K562 (cell line): ENCODE data around the gene C17orf114. TPM values are rescaled to one million over a fixed set of nuclear protein-coding genes. Genes with fewer than 3 reads are reported as not detected.

Experiments used
- polyA plus RNA-seq, 8 experiments: library from polyadenylated mRNA; depleted of rRNA in 4 of 8; stranded (reverse) in 5 of 8; unstranded in 3 of 8; fragments of >200 nt; fragmentation: Nextera tagmentation in 2 of 8; fragmentation: Illumina TruSeq in 1 of 8; extraction: Ambion mirVana in 2 of 8; extraction: Trizol in 1 of 8; gene quantifications; 2 replicates each; pipeline versions ENCODE4 v1.2.1 to v1.2.3, GENCODE V29; 2011 to 2014; ENCODE audit warnings: inconsistent platforms in 1 of 8, missing spikeins in 1 of 8
- total RNA-seq, 7 experiments: library from RNA; depleted of rRNA in 6 of 7; stranded (reverse); fragments of >200 nt in 6 of 7; fragmentation: Illumina TruSeq in 2 of 7; extraction: Trizol in 2 of 7; gene quantifications; 2 replicates each; pipeline versions ENCODE4 v1.2.1 to v1.2.3, GENCODE V29; 2011 to 2021; ENCODE audit warnings: low replicate concordance in 1 of 7
- TF ChIP-seq, protein P1 (sequence below), 3 experiments: fragments of 200-800 bp in 1 of 3; fragments of 250-450 bp in 1 of 3; fragments of 450-650 bp in 1 of 3; sonication (Bioruptor Pico) in 1 of 3; sonication (Bioruptor generic) in 1 of 3; formaldehyde crosslinking in 1 of 3; IDR thresholded peaks; 2 replicates each; pipeline versions ENCODE4 v1.6.1 to v1.8.0; 2016 to 2022; ENCODE audit warnings: mild to moderate bottlenecking in 2 of 3, missing genetic modification characterization in 2 of 3, missing compliant biosample characterization in 1 of 3, moderate library complexity in 1 of 3

The C17orf114 gene

DNA sequence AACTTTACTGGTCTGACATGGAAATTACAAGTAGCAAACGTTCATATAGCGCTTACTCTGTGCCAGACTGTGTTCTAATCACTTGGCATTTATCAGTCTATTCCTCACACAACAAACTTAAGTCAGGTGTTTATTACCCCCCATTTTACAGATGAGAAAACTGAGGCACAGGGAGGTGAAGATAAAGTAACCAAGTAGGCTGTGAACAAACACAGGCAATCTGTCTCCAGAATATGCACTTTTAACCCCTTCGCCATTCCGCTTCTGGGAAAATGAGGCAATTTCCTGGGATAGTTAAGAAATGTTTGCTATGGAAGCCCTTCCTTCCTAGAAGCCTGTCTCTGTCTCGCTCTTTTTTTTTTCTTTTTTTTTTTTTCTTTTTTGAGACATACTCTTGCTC is 50.2 kb downstream of the C17orf114 start (continued):
- TF ChIP-seq, protein P1, sequence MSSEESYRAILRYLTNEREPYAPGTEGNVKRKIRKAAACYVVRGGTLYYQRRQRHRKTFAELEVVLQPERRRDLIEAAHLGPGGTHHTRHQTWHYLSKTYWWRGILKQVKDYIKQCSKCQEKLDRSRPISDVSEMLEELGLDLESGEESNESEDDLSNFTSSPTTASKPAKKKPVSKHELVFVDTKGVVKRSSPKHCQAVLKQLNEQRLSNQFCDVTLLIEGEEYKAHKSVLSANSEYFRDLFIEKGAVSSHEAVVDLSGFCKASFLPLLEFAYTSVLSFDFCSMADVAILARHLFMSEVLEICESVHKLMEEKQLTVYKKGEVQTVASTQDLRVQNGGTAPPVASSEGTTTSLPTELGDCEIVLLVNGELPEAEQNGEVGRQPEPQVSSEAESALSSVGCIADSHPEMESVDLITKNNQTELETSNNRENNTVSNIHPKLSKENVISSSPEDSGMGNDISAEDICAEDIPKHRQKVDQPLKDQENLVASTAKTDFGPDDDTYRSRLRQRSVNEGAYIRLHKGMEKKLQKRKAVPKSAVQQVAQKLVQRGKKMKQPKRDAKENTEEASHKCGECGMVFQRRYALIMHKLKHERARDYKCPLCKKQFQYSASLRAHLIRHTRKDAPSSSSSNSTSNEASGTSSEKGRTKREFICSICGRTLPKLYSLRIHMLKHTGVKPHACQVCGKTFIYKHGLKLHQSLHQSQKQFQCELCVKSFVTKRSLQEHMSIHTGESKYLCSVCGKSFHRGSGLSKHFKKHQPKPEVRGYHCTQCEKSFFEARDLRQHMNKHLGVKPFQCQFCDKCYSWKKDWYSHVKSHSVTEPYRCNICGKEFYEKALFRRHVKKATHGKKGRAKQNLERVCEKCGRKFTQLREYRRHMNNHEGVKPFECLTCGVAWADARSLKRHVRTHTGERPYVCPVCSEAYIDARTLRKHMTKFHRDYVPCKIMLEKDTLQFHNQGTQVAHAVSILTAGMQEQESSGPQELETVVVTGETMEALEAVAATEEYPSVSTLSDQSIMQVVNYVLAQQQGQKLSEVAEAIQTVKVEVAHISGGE (CRISPR knock-in tag; IDR thresholded peaks at IDR 0.05), result no peak

Other genes with a start within 250 kb of the C17orf114 start
Only the 7 nearest of the 27 such genes appear.
- 0.05 TPM in 1 of 2 replicates, not detected in the other for gene CXCL16, start 62.4 kb downstream of the C17orf114 start, total RNA-seq (2014; rRNA removed)
- gene CXCL16, start 62.4 kb downstream of the C17orf114 start, total RNA-seq (2014; rRNA removed; fragmentation: Illumina TruSeq; extraction: Trizol), result not detected in 2 replicates
- gene CXCL16, start 62.4 kb downstream of the C17orf114 start, total RNA-seq (2015; rRNA removed; fragmentation: Illumina TruSeq; extraction: Trizol), result 0.22 TPM in 1 of 2 replicates, not detected in the other
- 0.25 and 0.55 TPM in 2 replicates for gene CXCL16, start 62.4 kb downstream of the C17orf114 start, total RNA-seq (2021)
- 0.24 and 0.30 TPM in 2 replicates for gene CXCL16, start 62.4 kb downstream of the C17orf114 start, polyA plus RNA-seq (2011; rRNA removed)
- 0.10 and 0.26 TPM in 2 replicates for gene CXCL16, start 62.4 kb downstream of the C17orf114 start, polyA plus RNA-seq (2014; fragmentation: Illumina TruSeq; extraction: Trizol)
- gene CXCL16, start 62.4 kb downstream of the C17orf114 start, polyA plus RNA-seq (2014; fragmentation: Nextera tagmentation; extraction: Ambion mirVana), result under 1 TPM in 1 of 2 experiments, not detected in 1; 0.07 TPM
- 0.68 TPM in 1 of 2 replicates, not detected in the other for gene CXCL16, start 62.4 kb downstream of the C17orf114 start, polyA plus RNA-seq (2014; rRNA removed)
- not detected in 2 replicates for gene TM4SF5, start 30.4 kb downstream of the C17orf114 start, total RNA-seq (2014; rRNA removed)
- gene TM4SF5, start 30.4 kb downstream of the C17orf114 start, total RNA-seq (2014; rRNA removed; fragmentation: Illumina TruSeq; extraction: Trizol), result not detected in 2 replicates
- gene TM4SF5, start 30.4 kb downstream of the C17orf114 start, total RNA-seq (2015; rRNA removed; fragmentation: Illumina TruSeq; extraction: Trizol), result not detected in 2 replicates
- gene TM4SF5, start 30.4 kb downstream of the C17orf114 start, total RNA-seq (2021), result not detected in 2 replicates
- not detected in 2 replicates for gene TM4SF5, start 30.4 kb downstream of the C17orf114 start, polyA plus RNA-seq (2011; rRNA removed)
- gene TM4SF5, start 30.4 kb downstream of the C17orf114 start, polyA plus RNA-seq (2014; fragmentation: Illumina TruSeq; extraction: Trizol), result not detected in 2 replicates
- not detected for gene TM4SF5, start 30.4 kb downstream of the C17orf114 start, polyA plus RNA-seq (2014; fragmentation: Nextera tagmentation; extraction: Ambion mirVana)
- gene TM4SF5, start 30.4 kb downstream of the C17orf114 start, polyA plus RNA-seq (2014; rRNA removed), result not detected in 2 replicates
- gene VMO1, start 16.0 kb downstream of the C17orf114 start, total RNA-seq (2014; rRNA removed), result 0.41 TPM in 1 of 2 replicates, not detected in the other
- not detected in 2 replicates for gene VMO1, start 16.0 kb downstream of the C17orf114 start, total RNA-seq (2014; rRNA removed; fragmentation: Illumina TruSeq; extraction: Trizol)
- not detected in 2 replicates for gene VMO1, start 16.0 kb downstream of the C17orf114 start, total RNA-seq (2015; rRNA removed; fragmentation: Illumina TruSeq; extraction: Trizol)
- gene VMO1, start 16.0 kb downstream of the C17orf114 start, total RNA-seq (2021), result 0.31 TPM in 1 of 2 replicates, not detected in the other
- not detected in 2 replicates for gene VMO1, start 16.0 kb downstream of the C17orf114 start, polyA plus RNA-seq (2011; rRNA removed)
- gene VMO1, start 16.0 kb downstream of the C17orf114 start, polyA plus RNA-seq (2014; fragmentation: Illumina TruSeq; extraction: Trizol), result not detected in 2 replicates
- not detected for gene VMO1, start 16.0 kb downstream of the C17orf114 start, polyA plus RNA-seq (2014; fragmentation: Nextera tagmentation; extraction: Ambion mirVana)
- not detected in 2 replicates for gene VMO1, start 16.0 kb downstream of the C17orf114 start, polyA plus RNA-seq (2014; rRNA removed)
- not detected in 2 replicates for gene GLTPD2, start 13.4 kb downstream of the C17orf114 start, total RNA-seq (2014; rRNA removed)
- gene GLTPD2, start 13.4 kb downstream of the C17orf114 start, total RNA-seq (2014; rRNA removed; fragmentation: Illumina TruSeq; extraction: Trizol), result not detected in 2 replicates
- gene GLTPD2, start 13.4 kb downstream of the C17orf114 start, total RNA-seq (2015; rRNA removed; fragmentation: Illumina TruSeq; extraction: Trizol), result not detected in 2 replicates
- not detected in 2 replicates for gene GLTPD2, start 13.4 kb downstream of the C17orf114 start, total RNA-seq (2021)
- not detected in 2 replicates for gene GLTPD2, start 13.4 kb downstream of the C17orf114 start, polyA plus RNA-seq (2011; rRNA removed)
- gene GLTPD2, start 13.4 kb downstream of the C17orf114 start, polyA plus RNA-seq (2014; fragmentation: Illumina TruSeq; extraction: Trizol), result not detected in 2 replicates
- gene GLTPD2, start 13.4 kb downstream of the C17orf114 start, polyA plus RNA-seq (2014; fragmentation: Nextera tagmentation; extraction: Ambion mirVana), result not detected
- gene GLTPD2, start 13.4 kb downstream of the C17orf114 start, polyA plus RNA-seq (2014; rRNA removed), result not detected in 2 replicates
- gene PSMB6, start 6.2 kb downstream of the C17orf114 start, total RNA-seq (2014; rRNA removed), result 209 and 307 TPM in 2 replicates
- 132 and 163 TPM in 2 replicates for gene PSMB6, start 6.2 kb downstream of the C17orf114 start, total RNA-seq (2014; rRNA removed; fragmentation: Illumina TruSeq; extraction: Trizol)
- 196 and 197 TPM in 2 replicates for gene PSMB6, start 6.2 kb downstream of the C17orf114 start, total RNA-seq (2015; rRNA removed; fragmentation: Illumina TruSeq; extraction: Trizol)
- 153 and 159 TPM in 2 replicates for gene PSMB6, start 6.2 kb downstream of the C17orf114 start, total RNA-seq (2021)
- 185 TPM in 2 replicates for gene PSMB6, start 6.2 kb downstream of the C17orf114 start, polyA plus RNA-seq (2011; rRNA removed)
- gene PSMB6, start 6.2 kb downstream of the C17orf114 start, polyA plus RNA-seq (2014; fragmentation: Illumina TruSeq; extraction: Trizol), result 245 and 270 TPM in 2 replicates
- 100 to 1,000 TPM; 345 to 553 TPM for gene PSMB6, start 6.2 kb downstream of the C17orf114 start, polyA plus RNA-seq (2014; fragmentation: Nextera tagmentation; extraction: Ambion mirVana)
- 184 and 265 TPM in 2 replicates for gene PSMB6, start 6.2 kb downstream of the C17orf114 start, polyA plus RNA-seq (2014; rRNA removed)
- 4.2 and 6.9 TPM in 2 replicates for gene PLD2, start 4.8 kb upstream of the C17orf114 start, total RNA-seq (2014; rRNA removed)
- 2.0 and 2.7 TPM in 2 replicates for gene PLD2, start 4.8 kb upstream of the C17orf114 start, total RNA-seq (2014; rRNA removed; fragmentation: Illumina TruSeq; extraction: Trizol)
- 2.9 and 3.4 TPM in 2 replicates for gene PLD2, start 4.8 kb upstream of the C17orf114 start, total RNA-seq (2015; rRNA removed; fragmentation: Illumina TruSeq; extraction: Trizol)
- 6.7 and 7.5 TPM in 2 replicates for gene PLD2, start 4.8 kb upstream of the C17orf114 start, total RNA-seq (2021)
- 3.2 and 4.9 TPM in 2 replicates for gene PLD2, start 4.8 kb upstream of the C17orf114 start, polyA plus RNA-seq (2011; rRNA removed)
- gene PLD2, start 4.8 kb upstream of the C17orf114 start, polyA plus RNA-seq (2014; fragmentation: Illumina TruSeq; extraction: Trizol), result 3.3 and 4.8 TPM in 2 replicates
- gene PLD2, start 4.8 kb upstream of the C17orf114 start, polyA plus RNA-seq (2014; fragmentation: Nextera tagmentation; extraction: Ambion mirVana), result under 1 TPM; 0.20 to 0.27 TPM
- gene PLD2, start 4.8 kb upstream of the C17orf114 start, polyA plus RNA-seq (2014; rRNA removed), result 3.7 and 5.2 TPM in 2 replicates
- 14.1 and 17.2 TPM in 2 replicates for gene MINK1, start 31.0 kb upstream of the C17orf114 start, total RNA-seq (2014; rRNA removed)
- 12.3 and 14.9 TPM in 2 replicates for gene MINK1, start 31.0 kb upstream of the C17orf114 start, total RNA-seq (2014; rRNA removed; fragmentation: Illumina TruSeq; extraction: Trizol)
- 10.9 and 11.0 TPM in 2 replicates for gene MINK1, start 31.0 kb upstream of the C17orf114 start, total RNA-seq (2015; rRNA removed; fragmentation: Illumina TruSeq; extraction: Trizol)
- gene MINK1, start 31.0 kb upstream of the C17orf114 start, total RNA-seq (2021), result 43.3 and 54.2 TPM in 2 replicates
- 18.8 and 33.6 TPM in 2 replicates for gene MINK1, start 31.0 kb upstream of the C17orf114 start, polyA plus RNA-seq (2011; rRNA removed)
- gene MINK1, start 31.0 kb upstream of the C17orf114 start, polyA plus RNA-seq (2014; fragmentation: Illumina TruSeq; extraction: Trizol), result 26.9 and 29.4 TPM in 2 replicates
- under 1 TPM; 0.11 to 0.28 TPM for gene MINK1, start 31.0 kb upstream of the C17orf114 start, polyA plus RNA-seq (2014; fragmentation: Nextera tagmentation; extraction: Ambion mirVana)
- 28.2 and 45.4 TPM in 2 replicates for gene MINK1, start 31.0 kb upstream of the C17orf114 start, polyA plus RNA-seq (2014; rRNA removed)